ENCODE measurements around the gene KLHL2. TPM values are rescaled to one million over a fixed set of nuclear protein-coding genes. Genes with fewer than 3 reads are reported as not detected.

KLHL2 gene
- total RNA-seq, 2 experiments from 2014 or later = 23.7 to 28.0 TPM

GRCh38 chr4:165191814-165192499, 15.4 kb upstream of the KLHL2 start:
- H3K27ac Mint-ChIP-seq = no peak overlapping the region
- peaks cover 5% of the 10 kb centered on the region for H3K36me3 Mint-ChIP-seq
- H3K9me3 Mint-ChIP-seq = peaks cover 5% of the 10 kb centered on the region
- no peak overlapping the region for H3K4me3 Mint-ChIP-seq
- DNase-seq = no peak
- H3K4me1 Mint-ChIP-seq = peaks cover 23% of the 10 kb centered on the region
- H3K27me3 Mint-ChIP-seq = no peaks in the 10 kb centered on the region

- Mint-ChIP-seq H3K27ac (no peak overlapping the region), H3K36me3 (peaks cover 5% of the 10 kb centered on the region), H3K27me3 (no peaks in the 10 kb centered on the region), H3K4me1 (peaks cover 23% of the 10 kb centered on the region), H3K4me3 (no peak overlapping the region), H3K9me3 (peaks cover 5% of the 10 kb centered on the region)
- DNase-seq = no peak
Observed at GRCh38 chr4:165192500-165192898, 14.9 kb upstream of the KLHL2 start.

GRCh38 chr4:165192956-165193355, 14.4 kb upstream of the KLHL2 start:
- H3K36me3 Mint-ChIP-seq = peaks cover 5% of the 10 kb centered on the region
- H3K27me3 Mint-ChIP-seq = no peaks in the 10 kb centered on the region
- H3K9me3 Mint-ChIP-seq = peaks cover 5% of the 10 kb centered on the region
- H3K27ac Mint-ChIP-seq = no peak overlapping the region
- no peak overlapping the region for H3K4me3 Mint-ChIP-seq
- no peak for DNase-seq
- H3K4me1 Mint-ChIP-seq = peaks cover 26% of the 10 kb centered on the region

- DNase-seq = no peak
- Mint-ChIP-seq H3K9me3 (no peaks in the 10 kb centered on the region), H3K36me3 (no peaks in the 10 kb centered on the region), H3K4me3 (no peak overlapping the region), H3K4me1 (peaks cover 31% of the 10 kb centered on the region), H3K27ac (no peak overlapping the region), H3K27me3 (no peaks in the 10 kb centered on the region)
Observed at GRCh38 chr4:165194368-165194767, 13.0 kb upstream of the KLHL2 start.

GRCh38 chr4:165198329-165198728, 9.0 kb upstream of the KLHL2 start:
- DNase-seq = no peak
- Mint-ChIP-seq H3K4me1 (peaks cover 15% of the 10 kb centered on the region), H3K9me3 (no peaks in the 10 kb centered on the region), H3K27me3 (no peaks in the 10 kb centered on the region), H3K27ac (no peak overlapping the region), H3K4me3 (no peak overlapping the region), H3K36me3 (no peaks in the 10 kb centered on the region)

GRCh38 chr4:165199286-165199685, 8.1 kb upstream of the KLHL2 start:
- no peak overlapping the region for H3K27ac Mint-ChIP-seq

GRCh38 chr4:165199722-165200121, 7.6 kb upstream of the KLHL2 start:
- Mint-ChIP-seq H3K27me3 (no peaks in the 10 kb centered on the region), H3K4me3 (no peak overlapping the region), H3K9me3 (no peaks in the 10 kb centered on the region), H3K27ac (no peak overlapping the region), H3K4me1 (peaks cover 28% of the 10 kb centered on the region), H3K36me3 (no peaks in the 10 kb centered on the region)
- no peak for DNase-seq

More at GRCh38 chr4:165199286-165199685, 8.1 kb upstream of the KLHL2 start:
- no peaks in the 10 kb centered on the region for H3K36me3 Mint-ChIP-seq
- H3K4me3 Mint-ChIP-seq = no peak overlapping the region
- H3K9me3 Mint-ChIP-seq = no peaks in the 10 kb centered on the region
- H3K27me3 Mint-ChIP-seq = no peaks in the 10 kb centered on the region
- peaks cover 24% of the 10 kb centered on the region for H3K4me1 Mint-ChIP-seq
- no peak for DNase-seq

- H3K4me1 Mint-ChIP-seq = peaks cover 43% of the 10 kb centered on the region
- no peaks in the 10 kb centered on the region for H3K36me3 Mint-ChIP-seq
- no peak overlapping the region for H3K27ac Mint-ChIP-seq
- no peak overlapping the region for H3K4me3 Mint-ChIP-seq
- DNase-seq = no peak
- no peaks in the 10 kb centered on the region for H3K27me3 Mint-ChIP-seq
- no peaks in the 10 kb centered on the region for H3K9me3 Mint-ChIP-seq
Observed at GRCh38 chr4:165201806-165202205, 5.6 kb upstream of the KLHL2 start.

- Mint-ChIP-seq H3K36me3 (no peaks in the 10 kb centered on the region), H3K4me1 (peaks cover 48% of the 10 kb centered on the region), H3K27me3 (no peaks in the 10 kb centered on the region), H3K4me3 (peak overlapping the region; percentile 60), H3K27ac (peak overlapping the region; percentile 71), H3K9me3 (no peaks in the 10 kb centered on the region)
- peak; percentile 15 for DNase-seq
Observed at GRCh38 chr4:165203541-165204461, 3.6 kb upstream of the KLHL2 start.

GRCh38 chr4:165204462-165204830, 2.9 kb upstream of the KLHL2 start:
- H3K4me1 Mint-ChIP-seq = peaks cover 49% of the 10 kb centered on the region
- H3K27ac Mint-ChIP-seq = peak overlapping the region; percentile 71
- H3K36me3 Mint-ChIP-seq = peaks cover 4% of the 10 kb centered on the region
- no peaks in the 10 kb centered on the region for H3K27me3 Mint-ChIP-seq
- H3K9me3 Mint-ChIP-seq = no peaks in the 10 kb centered on the region
- H3K4me3 Mint-ChIP-seq = peak overlapping the region; percentile 60
- DNase-seq = no peak

- no peaks in the 10 kb centered on the region for H3K27me3 Mint-ChIP-seq
- peaks cover 4% of the 10 kb centered on the region for H3K36me3 Mint-ChIP-seq
- H3K4me1 Mint-ChIP-seq = peaks cover 64% of the 10 kb centered on the region
- H3K27ac Mint-ChIP-seq = peak overlapping the region; percentile 82
- H3K4me3 Mint-ChIP-seq = peak overlapping the region; percentile 79
- H3K9me3 Mint-ChIP-seq = no peaks in the 10 kb centered on the region
- DNase-seq = peak; percentile 9
Observed at GRCh38 chr4:165207016-165207430, 338 bp upstream of the KLHL2 start.

- DNase-seq = no peak
- Mint-ChIP-seq H3K36me3 (peaks cover 4% of the 10 kb centered on the region), H3K27me3 (no peaks in the 10 kb centered on the region), H3K4me3 (peak overlapping the region; percentile 89), H3K4me1 (peaks cover 72% of the 10 kb centered on the region), H3K9me3 (no peaks in the 10 kb centered on the region), H3K27ac (peak overlapping the region; percentile 89)
Observed at GRCh38 chr4:165208221-165208652, 876 bp downstream of the KLHL2 start.

GRCh38 chr4:165208741-165209388, 1.5 kb downstream of the KLHL2 start:
- Mint-ChIP-seq H3K4me3 (peak overlapping the region; percentile 89), H3K4me1 (peaks cover 71% of the 10 kb centered on the region), H3K27me3 (no peaks in the 10 kb centered on the region), H3K9me3 (no peaks in the 10 kb centered on the region), H3K27ac (peak overlapping the region; percentile 75), H3K36me3 (peaks cover 4% of the 10 kb centered on the region)
- DNase-seq = peak; percentile 35

- Mint-ChIP-seq H3K27ac (no peak overlapping the region), H3K4me1 (peaks cover 69% of the 10 kb centered on the region), H3K4me3 (peak overlapping the region; percentile 8)
Observed at GRCh38 chr4:165209796-165210195, 2.4 kb downstream of the KLHL2 start.

GRCh38 chr4:165210566-165210965, 3.2 kb downstream of the KLHL2 start:
- H3K27me3 Mint-ChIP-seq = no peaks in the 10 kb centered on the region
- no peak overlapping the region for H3K27ac Mint-ChIP-seq
- no peaks in the 10 kb centered on the region for H3K9me3 Mint-ChIP-seq
- peaks cover 68% of the 10 kb centered on the region for H3K4me1 Mint-ChIP-seq
- no peak overlapping the region for H3K4me3 Mint-ChIP-seq
- DNase-seq = no peak
- H3K36me3 Mint-ChIP-seq = peaks cover 4% of the 10 kb centered on the region

More at GRCh38 chr4:165209796-165210195, 2.4 kb downstream of the KLHL2 start:
- Mint-ChIP-seq H3K27me3 (no peaks in the 10 kb centered on the region), H3K36me3 (peaks cover 4% of the 10 kb centered on the region), H3K9me3 (no peaks in the 10 kb centered on the region)
- DNase-seq = no peak
